Mesothelial cell of epicardium (in vitro differentiated cells): ENCODE data around the gene ADAMTSL1. TPM values are rescaled to one million over a fixed set of nuclear protein-coding genes. Genes with fewer than 3 reads are reported as not detected.

Source experiments
- DNase-seq, 2 experiments: peaks; one replicate each; pipeline ENCODE4 v3.0.0; 2021; ENCODE audit warnings: low spot score in 2 of 2; ENCODE audit not compliant: unreplicated experiment in 2 of 2
- H3K27ac Mint-ChIP-seq: 2 replicates; pipeline ENCODE4 v1.8.0; 2021; ENCODE audit warnings: mixed read lengths
- H3K27me3 Mint-ChIP-seq: 2 replicates; pipeline ENCODE4 v1.8.0; 2021; ENCODE audit warnings: low read depth, mixed read lengths
- H3K36me3 Mint-ChIP-seq: 2 replicates; pipeline ENCODE4 v1.8.0; 2021; ENCODE audit warnings: mixed read lengths
- H3K4me1 Mint-ChIP-seq: 2 replicates; pipeline ENCODE4 v1.8.0; 2021; ENCODE audit warnings: mixed read lengths
- H3K4me3 Mint-ChIP-seq: 2 replicates; pipeline ENCODE4 v1.8.0; 2021; ENCODE audit warnings: mild to moderate bottlenecking, moderate library complexity, mixed read lengths
- H3K9me3 Mint-ChIP-seq: 2 replicates; pipeline ENCODE4 v1.8.0; 2021; ENCODE audit warnings: mixed read lengths
- total RNA-seq: library from RNA; stranded (reverse); gene quantifications from 3 replicates; pipeline ENCODE4 v1.2.1, GENCODE V29; 2021
- TF ChIP-seq, protein P1 (sequence below): fragments of 200-600 bp; sonication (generic); IDR thresholded peaks from one replicate; pipeline ENCODE4 v1.5.0; 2021; ENCODE audit warnings: antibody characterized with exemption; ENCODE audit not compliant: unreplicated experiment

ADAMTSL1 gene, protein sequence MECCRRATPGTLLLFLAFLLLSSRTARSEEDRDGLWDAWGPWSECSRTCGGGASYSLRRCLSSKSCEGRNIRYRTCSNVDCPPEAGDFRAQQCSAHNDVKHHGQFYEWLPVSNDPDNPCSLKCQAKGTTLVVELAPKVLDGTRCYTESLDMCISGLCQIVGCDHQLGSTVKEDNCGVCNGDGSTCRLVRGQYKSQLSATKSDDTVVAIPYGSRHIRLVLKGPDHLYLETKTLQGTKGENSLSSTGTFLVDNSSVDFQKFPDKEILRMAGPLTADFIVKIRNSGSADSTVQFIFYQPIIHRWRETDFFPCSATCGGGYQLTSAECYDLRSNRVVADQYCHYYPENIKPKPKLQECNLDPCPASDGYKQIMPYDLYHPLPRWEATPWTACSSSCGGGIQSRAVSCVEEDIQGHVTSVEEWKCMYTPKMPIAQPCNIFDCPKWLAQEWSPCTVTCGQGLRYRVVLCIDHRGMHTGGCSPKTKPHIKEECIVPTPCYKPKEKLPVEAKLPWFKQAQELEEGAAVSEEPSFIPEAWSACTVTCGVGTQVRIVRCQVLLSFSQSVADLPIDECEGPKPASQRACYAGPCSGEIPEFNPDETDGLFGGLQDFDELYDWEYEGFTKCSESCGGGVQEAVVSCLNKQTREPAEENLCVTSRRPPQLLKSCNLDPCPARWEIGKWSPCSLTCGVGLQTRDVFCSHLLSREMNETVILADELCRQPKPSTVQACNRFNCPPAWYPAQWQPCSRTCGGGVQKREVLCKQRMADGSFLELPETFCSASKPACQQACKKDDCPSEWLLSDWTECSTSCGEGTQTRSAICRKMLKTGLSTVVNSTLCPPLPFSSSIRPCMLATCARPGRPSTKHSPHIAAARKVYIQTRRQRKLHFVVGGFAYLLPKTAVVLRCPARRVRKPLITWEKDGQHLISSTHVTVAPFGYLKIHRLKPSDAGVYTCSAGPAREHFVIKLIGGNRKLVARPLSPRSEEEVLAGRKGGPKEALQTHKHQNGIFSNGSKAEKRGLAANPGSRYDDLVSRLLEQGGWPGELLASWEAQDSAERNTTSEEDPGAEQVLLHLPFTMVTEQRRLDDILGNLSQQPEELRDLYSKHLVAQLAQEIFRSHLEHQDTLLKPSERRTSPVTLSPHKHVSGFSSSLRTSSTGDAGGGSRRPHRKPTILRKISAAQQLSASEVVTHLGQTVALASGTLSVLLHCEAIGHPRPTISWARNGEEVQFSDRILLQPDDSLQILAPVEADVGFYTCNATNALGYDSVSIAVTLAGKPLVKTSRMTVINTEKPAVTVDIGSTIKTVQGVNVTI (N-terminal part only)
- 44.1 to 48.0 TPM (median 45.2 TPM) in 3 replicates for total RNA-seq

GRCh38 chr9:18473652-18474279 is at the start of gene ADAMTSL1:
Gene ADAMTSL1 (plus strand): TSS chr9:18474153. CDS start chr9:18474233, 80 bp downstream.
- peaks cover 12% of the 10 kb centered on the region for H3K9me3 Mint-ChIP-seq
- peak within 1 kb of the TSS; percentile 70 for H3K4me3 Mint-ChIP-seq
- no peaks in the 10 kb centered on the region for H3K27me3 Mint-ChIP-seq
- peak within 1 kb of the TSS; percentile 69 for H3K27ac Mint-ChIP-seq
- H3K36me3 Mint-ChIP-seq, result no peaks in the 10 kb centered on the region
- TF ChIP-seq, protein P1, sequence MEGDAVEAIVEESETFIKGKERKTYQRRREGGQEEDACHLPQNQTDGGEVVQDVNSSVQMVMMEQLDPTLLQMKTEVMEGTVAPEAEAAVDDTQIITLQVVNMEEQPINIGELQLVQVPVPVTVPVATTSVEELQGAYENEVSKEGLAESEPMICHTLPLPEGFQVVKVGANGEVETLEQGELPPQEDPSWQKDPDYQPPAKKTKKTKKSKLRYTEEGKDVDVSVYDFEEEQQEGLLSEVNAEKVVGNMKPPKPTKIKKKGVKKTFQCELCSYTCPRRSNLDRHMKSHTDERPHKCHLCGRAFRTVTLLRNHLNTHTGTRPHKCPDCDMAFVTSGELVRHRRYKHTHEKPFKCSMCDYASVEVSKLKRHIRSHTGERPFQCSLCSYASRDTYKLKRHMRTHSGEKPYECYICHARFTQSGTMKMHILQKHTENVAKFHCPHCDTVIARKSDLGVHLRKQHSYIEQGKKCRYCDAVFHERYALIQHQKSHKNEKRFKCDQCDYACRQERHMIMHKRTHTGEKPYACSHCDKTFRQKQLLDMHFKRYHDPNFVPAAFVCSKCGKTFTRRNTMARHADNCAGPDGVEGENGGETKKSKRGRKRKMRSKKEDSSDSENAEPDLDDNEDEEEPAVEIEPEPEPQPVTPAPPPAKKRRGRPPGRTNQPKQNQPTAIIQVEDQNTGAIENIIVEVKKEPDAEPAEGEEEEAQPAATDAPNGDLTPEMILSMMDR, result no peak
- H3K4me1 Mint-ChIP-seq, result peaks cover 49% of the 10 kb centered on the region
- peak in 1 of 2 experiments; percentile 43 for DNase-seq

DNA sequence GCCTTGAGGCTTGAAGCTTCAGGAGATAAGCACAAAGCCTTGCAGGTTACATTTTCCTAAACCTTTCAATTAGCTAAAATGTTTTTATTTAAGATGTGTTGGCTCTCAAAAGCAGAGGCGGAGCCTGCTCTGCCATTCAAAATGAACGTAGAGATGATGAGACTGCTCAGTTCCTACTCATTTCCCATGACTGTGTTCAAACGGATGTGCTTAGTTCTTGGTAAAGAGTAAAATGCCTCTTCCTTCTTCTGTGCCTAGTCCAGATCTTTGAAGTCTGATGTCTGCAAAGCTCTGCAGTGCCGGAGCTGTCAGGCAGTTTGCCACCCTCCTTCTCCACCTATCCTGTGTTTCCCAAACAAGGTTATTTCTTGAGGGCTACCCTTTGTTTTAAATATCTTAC is 46.3 kb upstream of the ADAMTSL1 start:
- no peak for DNase-seq
- H3K4me3 Mint-ChIP-seq, result no peak overlapping the region
- peak overlapping the region; percentile 77 for H3K27ac Mint-ChIP-seq
- H3K9me3 Mint-ChIP-seq, result no peaks in the 10 kb centered on the region
- no peaks in the 10 kb centered on the region for H3K36me3 Mint-ChIP-seq
- peaks cover 48% of the 10 kb centered on the region for H3K4me1 Mint-ChIP-seq
- TF ChIP-seq, protein P1, result no peak
- no peaks in the 10 kb centered on the region for H3K27me3 Mint-ChIP-seq

GRCh38 chr9:18428661-18429060 is 45.3 kb upstream of the ADAMTSL1 start:
- H3K36me3 Mint-ChIP-seq, result no peaks in the 10 kb centered on the region
- H3K9me3 Mint-ChIP-seq, result no peaks in the 10 kb centered on the region
- H3K27me3 Mint-ChIP-seq, result no peaks in the 10 kb centered on the region
- TF ChIP-seq, protein P1, result no peak
- no peak overlapping the region for H3K4me3 Mint-ChIP-seq
- H3K27ac Mint-ChIP-seq, result peak overlapping the region; percentile 33
- H3K4me1 Mint-ChIP-seq, result peaks cover 44% of the 10 kb centered on the region
- no peak for DNase-seq

DNA sequence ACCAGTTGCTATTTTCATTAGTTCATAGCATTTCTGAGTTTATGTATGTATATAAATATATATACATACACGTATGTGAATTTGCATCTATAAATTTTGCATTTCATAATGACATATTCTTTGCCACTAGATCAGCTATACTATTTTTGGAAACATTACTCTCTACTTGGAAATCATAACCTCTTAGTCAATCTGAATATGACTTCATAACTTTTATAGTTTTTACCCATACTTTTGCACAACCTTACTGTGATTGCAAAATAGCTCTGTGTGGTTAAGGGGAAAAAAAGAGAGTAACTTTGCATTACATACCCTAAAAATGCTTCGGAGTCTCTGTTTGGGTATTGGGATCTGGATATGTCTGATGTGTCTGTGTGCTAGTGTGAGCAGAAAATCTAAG is 44.9 kb upstream of the ADAMTSL1 start:
- no peak overlapping the region for H3K4me3 Mint-ChIP-seq
- H3K36me3 Mint-ChIP-seq, result no peaks in the 10 kb centered on the region
- no peaks in the 10 kb centered on the region for H3K27me3 Mint-ChIP-seq
- H3K27ac Mint-ChIP-seq, result peak overlapping the region; percentile 33
- no peak for DNase-seq
- H3K9me3 Mint-ChIP-seq, result no peaks in the 10 kb centered on the region
- H3K4me1 Mint-ChIP-seq, result peaks cover 42% of the 10 kb centered on the region
- TF ChIP-seq, protein P1, result no peak

- Mint-ChIP-seq H3K4me1 (peaks cover 33% of the 10 kb centered on the region), H3K27me3 (no peaks in the 10 kb centered on the region), H3K36me3 (no peaks in the 10 kb centered on the region), H3K9me3 (no peaks in the 10 kb centered on the region), H3K27ac (no peak overlapping the region), H3K4me3 (no peak overlapping the region)
- DNase-seq, result no peak
- TF ChIP-seq, protein P1, result no peak
Observed at GRCh38 chr9:18433620-18434019, 40.3 kb upstream of the ADAMTSL1 start.
